ENCODE measurements around the gene FANCL.
"Not testable (repeated sequence)": the region's sequence is repeated elsewhere in the genome, so short reads cannot be mapped to it uniquely, and the experiment has no call there.

FANCL gene

GRCh38 chr2:58240670-58241545 is at the start of gene FANCL:
FANCL (minus strand) TSS chr2:58241325; CDS start chr2:58241313, 12 bp downstream.
- peak; percentile 72 for DNase-seq
- Mint-ChIP-seq H3K4me3 (peak within 1 kb of the TSS; percentile 91), H3K4me1 (peaks cover 30% of the 10 kb centered on the region), H3K27me3 (peaks cover 16% of the 10 kb centered on the region), H3K9me3 (no peaks in the 10 kb centered on the region), H3K36me3 (peaks cover 2% of the 10 kb centered on the region), H3K27ac (peak within 1 kb of the TSS; percentile 84)
- CTCF ChIA-PET: no interaction called here

GRCh38 chr2:58289029-58289428 is 47.9 kb upstream of the FANCL start:
- H3K27me3 Mint-ChIP-seq: peaks cover 9% of the 10 kb centered on the region
- CTCF ChIA-PET: no interaction called here
- H3K4me3 Mint-ChIP-seq: no peak overlapping the region
- H3K4me1 Mint-ChIP-seq: no peaks in the 10 kb centered on the region
- H3K9me3 Mint-ChIP-seq: no peaks in the 10 kb centered on the region
- H3K27ac Mint-ChIP-seq: no peak overlapping the region
- no peaks in the 10 kb centered on the region for H3K36me3 Mint-ChIP-seq
- DNase-seq: no peak

GRCh38 chr2:58283931-58284330 is 42.8 kb upstream of the FANCL start:
- no peak for DNase-seq
- no peaks in the 10 kb centered on the region for H3K4me1 Mint-ChIP-seq
- CTCF ChIA-PET: no interaction called here
- H3K4me3 Mint-ChIP-seq: no peak overlapping the region
- H3K36me3 Mint-ChIP-seq: no peaks in the 10 kb centered on the region
- H3K27me3 Mint-ChIP-seq: peaks cover 12% of the 10 kb centered on the region
- no peak overlapping the region for H3K27ac Mint-ChIP-seq
- H3K9me3 Mint-ChIP-seq: no peaks in the 10 kb centered on the region

GRCh38 chr2:58275144-58275543 is 34.0 kb upstream of the FANCL start:
- H3K4me1 Mint-ChIP-seq, DNase-seq, H3K9me3 Mint-ChIP-seq, H3K27ac Mint-ChIP-seq, CTCF ChIA-PET, H3K27me3 Mint-ChIP-seq, H3K4me3 Mint-ChIP-seq, H3K36me3 Mint-ChIP-seq: not testable (repeated sequence)

GRCh38 chr2:58271826-58272225 is 30.7 kb upstream of the FANCL start:
- no peak for DNase-seq
- no peaks in the 10 kb centered on the region for H3K4me1 Mint-ChIP-seq
- no peaks in the 10 kb centered on the region for H3K27me3 Mint-ChIP-seq
- H3K27ac Mint-ChIP-seq: no peak overlapping the region
- CTCF ChIA-PET: no interaction called here
- H3K9me3 Mint-ChIP-seq: no peaks in the 10 kb centered on the region
- H3K4me3 Mint-ChIP-seq: no peak overlapping the region
- no peaks in the 10 kb centered on the region for H3K36me3 Mint-ChIP-seq

GRCh38 chr2:58268685-58269084 is 27.6 kb upstream of the FANCL start:
- H3K9me3 Mint-ChIP-seq: no peaks in the 10 kb centered on the region
- CTCF ChIA-PET: no interaction called here

GRCh38 chr2:58266211-58266610 is 25.1 kb upstream of the FANCL start:
- H3K27me3 Mint-ChIP-seq: no peaks in the 10 kb centered on the region
- no peaks in the 10 kb centered on the region for H3K9me3 Mint-ChIP-seq
- H3K4me1 Mint-ChIP-seq: no peaks in the 10 kb centered on the region
- H3K4me3 Mint-ChIP-seq: no peak overlapping the region
- CTCF ChIA-PET: no interaction called here
- H3K27ac Mint-ChIP-seq: no peak overlapping the region
- H3K36me3 Mint-ChIP-seq: no peaks in the 10 kb centered on the region
- no peak for DNase-seq

More at GRCh38 chr2:58268685-58269084, 27.6 kb upstream of the FANCL start:
- Mint-ChIP-seq H3K4me3 (no peak overlapping the region), H3K27ac (no peak overlapping the region), H3K36me3 (no peaks in the 10 kb centered on the region), H3K4me1 (no peaks in the 10 kb centered on the region), H3K27me3 (no peaks in the 10 kb centered on the region)
- DNase-seq: no peak

GRCh38 chr2:58261209-58261608 is 20.1 kb upstream of the FANCL start:
- no peak overlapping the region for H3K4me3 Mint-ChIP-seq
- CTCF ChIA-PET: no interaction called here
- H3K4me1 Mint-ChIP-seq: no peaks in the 10 kb centered on the region
- H3K27me3 Mint-ChIP-seq: no peaks in the 10 kb centered on the region
- H3K27ac Mint-ChIP-seq: no peak overlapping the region
- no peaks in the 10 kb centered on the region for H3K9me3 Mint-ChIP-seq
- no peak for DNase-seq
- no peaks in the 10 kb centered on the region for H3K36me3 Mint-ChIP-seq

GRCh38 chr2:58258456-58258855 is 17.3 kb upstream of the FANCL start:
- H3K4me1 Mint-ChIP-seq, H3K27ac Mint-ChIP-seq, H3K9me3 Mint-ChIP-seq, H3K4me3 Mint-ChIP-seq, H3K27me3 Mint-ChIP-seq, H3K36me3 Mint-ChIP-seq, DNase-seq: not testable (repeated sequence)
- CTCF ChIA-PET: interaction anchor here (0.5 kb wide), 1 partner anchor 549 kb away, joined by 3 read pairs; no protein-coding TSS in a partner anchor

GRCh38 chr2:58251331-58252201 is 10.4 kb upstream of the FANCL start:
- H3K4me1 Mint-ChIP-seq, DNase-seq, H3K27me3 Mint-ChIP-seq, H3K4me3 Mint-ChIP-seq, H3K36me3 Mint-ChIP-seq, H3K9me3 Mint-ChIP-seq, H3K27ac Mint-ChIP-seq, CTCF ChIA-PET: not testable (repeated sequence)

- H3K4me3 Mint-ChIP-seq: peak overlapping the region; percentile 91
- H3K27me3 Mint-ChIP-seq: peaks cover 20% of the 10 kb centered on the region
- CTCF ChIA-PET: no interaction called here
- peaks cover 28% of the 10 kb centered on the region for H3K4me1 Mint-ChIP-seq
- no peaks in the 10 kb centered on the region for H3K9me3 Mint-ChIP-seq
- H3K27ac Mint-ChIP-seq: peak overlapping the region; percentile 84
- DNase-seq: no peak
- peaks cover 2% of the 10 kb centered on the region for H3K36me3 Mint-ChIP-seq
Observed at GRCh38 chr2:58241546-58241864, 380 bp upstream of the FANCL start.

GRCh38 chr2:58239243-58239925 is 1.7 kb downstream of the FANCL start:
- Mint-ChIP-seq H3K4me1 (peaks cover 34% of the 10 kb centered on the region), H3K27me3 (peaks cover 11% of the 10 kb centered on the region), H3K27ac (no peak overlapping the region), H3K4me3 (no peak overlapping the region), H3K36me3 (peaks cover 2% of the 10 kb centered on the region), H3K9me3 (no peaks in the 10 kb centered on the region)
- CTCF ChIA-PET: no interaction called here
- DNase-seq: no peak

GRCh38 chr2:58237741-58238140 is 3.4 kb downstream of the FANCL start:
- Mint-ChIP-seq H3K27me3 (peaks cover 11% of the 10 kb centered on the region), H3K4me3 (no peak overlapping the region), H3K4me1 (peaks cover 34% of the 10 kb centered on the region), H3K27ac (no peak overlapping the region), H3K9me3 (no peaks in the 10 kb centered on the region), H3K36me3 (peaks cover 2% of the 10 kb centered on the region)
- CTCF ChIA-PET: interaction anchor here (0.7 kb wide), 1 partner anchor 340 kb away, joined by 3 read pairs; no protein-coding TSS in a partner anchor
- DNase-seq: no peak

GRCh38 chr2:58235984-58236383 is 5.1 kb downstream of the FANCL start:
- DNase-seq: no peak
- Mint-ChIP-seq H3K36me3 (peaks cover 2% of the 10 kb centered on the region), H3K4me1 (peaks cover 30% of the 10 kb centered on the region), H3K4me3 (no peak overlapping the region), H3K27me3 (peaks cover 2% of the 10 kb centered on the region), H3K27ac (no peak overlapping the region), H3K9me3 (no peaks in the 10 kb centered on the region)
- CTCF ChIA-PET: no interaction called here

All from activated naive CD4-positive, alpha-beta T cell treated with anti-CD3 and anti-CD28 coated beads, Interleukin-2, amount 10 ng/mL, durations not matched to agents 7 days and 5 days (primary cell).